Right lobe of liver (tissue), 6 donors: ENCODE data around the gene ARID5B. TPM values are rescaled to one million over a fixed set of nuclear protein-coding genes. Genes with fewer than 3 reads are reported as not detected.

ENCODE experiments used
- ATAC-seq, 4 donors: fragments of 200-7000 bp; cut with Tn5 transposase; one replicate each; pipeline ENCODE4 v1.9.1; 2020; ENCODE audit warnings: mild to moderate bottlenecking in 4 of 4, moderate library complexity in 4 of 4
- DNase-seq, 3 donors: peaks; one replicate each; pipeline ENCODE4 v3.0.0-alpha.2; 2020
- H3K27ac ChIP-seq, 3 donors: fragments of 200-600 bp; one replicate each; pipeline ENCODE4 v1.8.0; 2022
- H3K27me3 ChIP-seq, 2 donors: fragments of 200-600 bp; one replicate each; pipeline ENCODE4 v1.8.0; 2022
- H3K36me3 ChIP-seq, 4 donors: fragments of 200-600 bp; sonication (generic) in 1 of 4; one replicate each; pipeline versions ENCODE4 v1.5.1 to v1.8.0; 2017 to 2022; ENCODE audit warnings: control low read depth in 1 of 4
- H3K4me1 ChIP-seq, 4 donors: fragments of 200-600 bp; sonication (generic) in 1 of 4; one replicate each; pipeline versions ENCODE4 v1.5.1 to v1.8.0; 2017 to 2022; ENCODE audit warnings: control low read depth in 1 of 4
- H3K4me3 ChIP-seq, 3 donors: fragments of 200-600 bp; one replicate each; pipeline ENCODE4 v1.8.0; 2022
- H3K9me3 ChIP-seq, 4 donors: fragments of 200-600 bp; sonication (generic) in 1 of 4; one replicate each; pipeline versions ENCODE4 v1.5.1 to v1.8.0; 2017 to 2022; ENCODE audit warnings: control low read depth in 1 of 4
- POLR2A ChIP-seq: fragments of 450-650 bp; IDR thresholded peaks from one replicate; pipeline ENCODE4 v1.6.1; 2017; ENCODE audit warnings: antibody characterized with exemption, mild to moderate bottlenecking
- WGBS: methylation state at CpG from one replicate; pipeline ENCODE4 v1.1.6; 2018; ENCODE audit warnings: low coverage, low lambda C conversion rate; ENCODE audit not compliant: insufficient coverage; ENCODE audit errors: missing lambda C conversion rate; 5-methylcytosine and 5-hydroxymethylcytosine counted together
- intact Hi-C, 2 donors: fragments of 100-400 bp; cut with DNase I; formaldehyde crosslinking; loops; one replicate each; pipeline versions ENCODE4 v1.11.2 to v1.14.1; 2022
- total RNA-seq, 6 experiments: library from RNA; depleted of rRNA in 2 of 6; stranded (reverse); fragments of >200 nt in 2 of 6; fragmentation: NEBNext Ultra II Directional in 3 of 6; extraction: Animal tissue kit (Norgen Biotek cat#: 25700) in 3 of 6; gene quantifications; one replicate each; pipeline versions ENCODE4 v1.1.0 to v1.2.4, GENCODE V29; 2016 to 2023
- TF ChIP-seq, protein P1 (sequence below), 4 donors: fragments of 200-600 bp in 3 of 4; fragments of 450-650 bp in 1 of 4; IDR thresholded peaks; one replicate each; pipeline versions ENCODE4 v1.5.1 to v1.8.0; 2016 to 2022; ENCODE audit warnings: antibody characterized with exemption in 4 of 4, mild to moderate bottlenecking in 2 of 4
- donor health status: DM: no; HTN: yes; CAD: no.
- donor health status: DM: no; HTN: no; CAD: no.
- donor health status: DM: no; HTN: no; CAD: no.
- donor health status: DM: no; HTN: yes; CAD: no.
- donor health status: DM: no; HTN: yes; CAD: no.

Gene ARID5B
- total RNA-seq, 6 experiments from 2014 or later, result 2.7 to 10.5 (median 5.3) TPM

DNA sequence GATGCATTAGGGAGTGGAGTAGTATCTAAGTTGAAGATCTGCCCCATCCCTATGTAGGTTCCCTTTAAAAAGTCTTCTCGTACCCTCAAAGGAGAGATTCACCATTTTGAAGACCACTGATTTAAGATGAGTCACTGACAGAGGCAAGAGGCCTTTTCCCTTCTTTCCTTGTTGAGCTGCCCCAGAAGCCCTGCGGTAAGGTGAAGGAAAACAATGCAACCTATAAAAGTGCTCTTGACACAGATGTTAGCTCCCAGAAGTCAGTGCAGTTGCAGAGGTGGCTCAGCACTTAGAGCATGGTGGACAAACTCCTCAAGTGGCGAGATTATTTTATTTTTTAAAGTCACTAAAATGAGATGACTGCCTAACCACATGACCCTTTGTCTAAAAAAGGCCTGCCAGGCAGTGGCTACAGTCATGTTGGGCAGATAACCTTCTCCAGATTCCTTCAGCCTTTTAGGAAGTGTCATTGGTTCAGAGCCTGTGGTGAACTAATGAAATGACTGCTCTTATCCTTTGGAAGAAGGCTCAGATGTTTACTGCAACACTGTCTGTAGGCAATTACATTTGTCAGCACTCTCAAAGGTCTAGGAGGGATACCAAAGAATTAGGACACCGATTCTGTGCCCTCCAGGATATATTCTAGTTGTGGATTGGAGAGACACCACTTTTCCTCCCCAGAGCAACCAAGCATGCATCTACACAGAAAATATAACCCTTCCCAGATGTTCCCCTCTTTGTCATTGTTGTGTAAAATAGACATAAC is 88.7 kb downstream of the ARID5B start:
- no peak overlapping the region for H3K27ac ChIP-seq
- DNase-seq (no peak), ATAC-seq (no peak)
- H3K27me3 ChIP-seq, result no peaks in the 10 kb centered on the region
- H3K4me1 ChIP-seq, result peaks cover 0 to 28% (median 2%) of the 10 kb centered on the region in 4 donors
- no peaks in the 10 kb centered on the region for H3K9me3 ChIP-seq
- intact Hi-C loops, result no loop called here
- TF ChIP-seq, protein P1, sequence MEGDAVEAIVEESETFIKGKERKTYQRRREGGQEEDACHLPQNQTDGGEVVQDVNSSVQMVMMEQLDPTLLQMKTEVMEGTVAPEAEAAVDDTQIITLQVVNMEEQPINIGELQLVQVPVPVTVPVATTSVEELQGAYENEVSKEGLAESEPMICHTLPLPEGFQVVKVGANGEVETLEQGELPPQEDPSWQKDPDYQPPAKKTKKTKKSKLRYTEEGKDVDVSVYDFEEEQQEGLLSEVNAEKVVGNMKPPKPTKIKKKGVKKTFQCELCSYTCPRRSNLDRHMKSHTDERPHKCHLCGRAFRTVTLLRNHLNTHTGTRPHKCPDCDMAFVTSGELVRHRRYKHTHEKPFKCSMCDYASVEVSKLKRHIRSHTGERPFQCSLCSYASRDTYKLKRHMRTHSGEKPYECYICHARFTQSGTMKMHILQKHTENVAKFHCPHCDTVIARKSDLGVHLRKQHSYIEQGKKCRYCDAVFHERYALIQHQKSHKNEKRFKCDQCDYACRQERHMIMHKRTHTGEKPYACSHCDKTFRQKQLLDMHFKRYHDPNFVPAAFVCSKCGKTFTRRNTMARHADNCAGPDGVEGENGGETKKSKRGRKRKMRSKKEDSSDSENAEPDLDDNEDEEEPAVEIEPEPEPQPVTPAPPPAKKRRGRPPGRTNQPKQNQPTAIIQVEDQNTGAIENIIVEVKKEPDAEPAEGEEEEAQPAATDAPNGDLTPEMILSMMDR (IDR thresholded peaks at IDR 0.05), result no peak
- no peak for TF ChIP-seq POLR2A
- H3K36me3 ChIP-seq, result no peaks in the 10 kb centered on the region
- WGBS, result 80% methylated on average over 1 of the region's 4 CpGs
- H3K4me3 ChIP-seq, result no peak overlapping the region

DNA sequence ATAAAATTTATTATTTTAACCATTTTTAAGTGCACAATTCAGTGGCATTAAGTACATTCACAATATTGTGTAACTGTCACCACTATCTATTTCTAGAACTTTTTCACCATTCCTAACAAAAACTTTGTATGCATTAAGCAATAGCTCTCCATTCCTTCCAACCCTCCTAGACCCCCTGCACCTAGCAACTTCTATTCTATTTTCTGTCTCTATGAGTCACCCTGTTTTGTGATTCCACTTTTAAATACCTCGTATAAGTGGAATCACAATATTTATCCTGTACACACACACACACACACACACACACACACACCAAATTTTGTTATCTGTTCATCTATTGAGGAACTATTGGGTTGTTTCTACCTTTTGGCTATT is 89.2 kb downstream of the ARID5B start:
- no peak for TF ChIP-seq POLR2A
- TF ChIP-seq, protein P1 (IDR thresholded peaks at IDR 0.05), result no peak
- Histone ChIP-seq H3K36me3 (no peaks in the 10 kb centered on the region), H3K4me3 (no peak overlapping the region), H3K4me1 (peaks cover 0 to 28% (median 2%) of the 10 kb centered on the region in 4 donors), H3K27me3 (no peaks in the 10 kb centered on the region), H3K9me3 (no peaks in the 10 kb centered on the region), H3K27ac (no peak overlapping the region)
- ATAC-seq (no peak), DNase-seq (no peak)
- WGBS, result no CpG with 5 or more reads among the region's 1 CpG
- intact Hi-C loops, result no loop called here

DNA sequence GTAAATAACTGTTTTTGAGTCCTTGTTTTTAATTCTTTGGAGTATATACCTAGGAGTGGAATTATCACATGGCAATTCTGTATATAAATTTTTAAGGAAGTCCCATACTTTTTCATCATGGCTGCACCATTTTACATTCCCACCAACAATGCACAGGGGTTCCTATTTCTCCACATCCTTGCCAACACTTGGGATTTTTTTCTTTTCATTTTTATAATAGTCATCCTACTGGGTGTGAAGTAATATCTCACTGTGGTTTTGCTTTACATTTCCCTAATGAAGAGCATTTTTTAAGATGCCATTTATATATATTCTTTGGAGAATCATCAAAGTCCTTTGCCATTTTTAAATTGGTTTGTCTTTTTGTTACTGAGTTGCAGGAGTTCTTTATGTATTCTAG is 89.7 kb downstream of the ARID5B start:
- DNase-seq (no peak), ATAC-seq (no peak)
- no peak overlapping the region for H3K4me3 ChIP-seq
- intact Hi-C loops, result no loop called here
- TF ChIP-seq, protein P1 (IDR thresholded peaks at IDR 0.05), result no peak
- no peak for TF ChIP-seq POLR2A
- H3K9me3 ChIP-seq, result no peaks in the 10 kb centered on the region
- H3K36me3 ChIP-seq, result no peaks in the 10 kb centered on the region
- H3K4me1 ChIP-seq, result peaks cover 0 to 28% (median 2%) of the 10 kb centered on the region in 4 donors
- no peaks in the 10 kb centered on the region for H3K27me3 ChIP-seq
- H3K27ac ChIP-seq, result no peak overlapping the region

DNA sequence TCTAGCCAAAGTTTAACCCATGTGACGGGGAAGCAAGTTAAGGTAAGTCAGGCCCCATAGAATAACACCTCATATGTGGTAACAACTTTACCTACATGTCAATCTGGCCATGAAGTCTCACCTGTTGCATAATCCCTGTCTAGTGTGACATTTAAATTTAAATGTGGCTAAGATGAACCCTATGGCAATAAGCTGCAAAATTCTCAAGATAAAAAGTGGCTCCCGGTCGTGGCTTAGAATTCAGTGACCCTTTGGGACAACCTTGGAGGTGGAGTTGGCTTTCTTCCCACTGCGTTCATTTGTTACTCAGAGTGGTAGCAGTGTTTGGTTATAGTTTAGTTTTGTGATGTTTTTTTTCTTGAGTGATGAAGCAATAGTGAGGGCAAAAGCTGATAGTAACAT is 90.6 kb downstream of the ARID5B start:
- intact Hi-C loops, result no loop called here
- DNase-seq (no peak), ATAC-seq (peak; percentile 53 to 75 (median 60))
- Histone ChIP-seq H3K27ac (peak overlapping the region; percentile 1 to 36 (median 26)), H3K9me3 (no peaks in the 10 kb centered on the region), H3K27me3 (no peaks in the 10 kb centered on the region), H3K36me3 (no peaks in the 10 kb centered on the region), H3K4me3 (no peak overlapping the region), H3K4me1 (peaks cover 0 to 28% (median 1%) of the 10 kb centered on the region in 4 donors)
- TF ChIP-seq, protein P1 (IDR thresholded peaks at IDR 0.05), result no peak
- no peak for TF ChIP-seq POLR2A
- WGBS, result 55% methylated on average over 4 of the region's 4 CpGs
